Peyer's patch (tissue), 4 donors: Measurements from ENCODE around the gene VSIG4. TPM values are rescaled to one million over a fixed set of nuclear protein-coding genes. Genes with fewer than 3 reads are reported as not detected.
"Not testable (repeated sequence)": the region's sequence is repeated elsewhere in the genome, so short reads cannot be mapped to it uniquely, and the experiment has no call there.

Source experiments
- DNase-seq, 3 donors: peaks; one replicate each; pipeline ENCODE4 v3.0.0-alpha.2; 2017 to 2019
- H3K27ac ChIP-seq, 4 donors: fragments of 200-600 bp; sonication (generic); one replicate each; pipeline ENCODE4 v1.5.1; 2016 to 2019
- H3K27me3 ChIP-seq, 2 donors: fragments of 200-600 bp; sonication (generic); one replicate each; pipeline ENCODE4 v1.5.1; 2019
- H3K36me3 ChIP-seq, 3 donors: fragments of 200-600 bp; sonication (generic); one replicate each; pipeline ENCODE4 v1.5.1; 2016 to 2019
- H3K4me1 ChIP-seq, 4 donors: fragments of 200-600 bp; sonication (generic); one replicate each; pipeline ENCODE4 v1.5.1; 2016 to 2019
- H3K4me3 ChIP-seq, 4 donors: fragments of 200-600 bp; sonication (generic); 1 replicate in 3 of 4; 2 replicates in 1 of 4; pipeline ENCODE4 v1.5.1; 2016 to 2019; ENCODE audit warnings: mild to moderate bottlenecking in 1 of 4
- H3K9me3 ChIP-seq, 4 donors: fragments of 200-600 bp; sonication (generic); one replicate each; pipeline ENCODE4 v1.5.1; 2016 to 2019; ENCODE audit warnings: mild to moderate bottlenecking in 1 of 4
- POLR2A ChIP-seq, 2 donors: fragments of 450-650 bp; IDR thresholded peaks; one replicate each; pipeline ENCODE4 v1.5.1; 2017; ENCODE audit warnings: antibody characterized with exemption in 2 of 2, mild to moderate bottlenecking in 2 of 2, moderate library complexity in 2 of 2
- total RNA-seq, 4 donors: library from RNA; depleted of rRNA; stranded (reverse); fragments of >200 nt; gene quantifications; one replicate each; pipeline ENCODE4 v1.1.0, GENCODE V29; 2016
- TF ChIP-seq, protein P1 (sequence below), 6 experiments: fragments of 450-650 bp in 4 of 6; fragments of 200-600 bp in 2 of 6; sonication (generic) in 1 of 6; IDR thresholded peaks; one replicate each; pipeline ENCODE4 v1.5.1; 2017 to 2019; ENCODE audit warnings: antibody characterized with exemption in 6 of 6, mild to moderate bottlenecking in 3 of 6, moderate library complexity in 1 of 6

Gene VSIG4, protein sequence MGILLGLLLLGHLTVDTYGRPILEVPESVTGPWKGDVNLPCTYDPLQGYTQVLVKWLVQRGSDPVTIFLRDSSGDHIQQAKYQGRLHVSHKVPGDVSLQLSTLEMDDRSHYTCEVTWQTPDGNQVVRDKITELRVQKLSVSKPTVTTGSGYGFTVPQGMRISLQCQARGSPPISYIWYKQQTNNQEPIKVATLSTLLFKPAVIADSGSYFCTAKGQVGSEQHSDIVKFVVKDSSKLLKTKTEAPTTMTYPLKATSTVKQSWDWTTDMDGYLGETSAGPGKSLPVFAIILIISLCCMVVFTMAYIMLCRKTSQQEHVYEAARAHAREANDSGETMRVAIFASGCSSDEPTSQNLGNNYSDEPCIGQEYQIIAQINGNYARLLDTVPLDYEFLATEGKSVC
- 10 to 100 TPM; 15.1 to 51.1 (median 31.3) TPM for total RNA-seq

DNA sequence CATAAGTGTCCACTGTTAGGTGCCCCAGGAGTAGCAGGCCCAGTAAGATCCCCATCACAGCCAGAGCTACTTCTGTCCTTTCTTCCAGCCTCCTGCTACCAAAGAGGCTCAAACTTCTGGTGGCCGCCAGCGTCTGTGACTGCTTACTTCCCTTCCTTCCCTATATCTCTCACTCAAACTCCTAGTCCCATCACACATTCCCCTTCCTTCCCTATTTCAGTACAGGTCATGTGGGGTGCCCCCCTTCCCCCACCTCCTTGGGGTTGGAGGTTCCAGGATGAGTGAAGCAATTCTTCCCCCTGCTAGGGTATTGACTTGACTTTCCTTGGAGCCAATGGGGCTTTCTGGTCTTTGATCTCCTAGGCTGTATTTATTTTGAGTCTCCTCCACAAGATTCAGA lies at the start of gene VSIG4:
VSIG4 (minus strand) TSS at position 137 of the 400 bp plus-strand sequence; CDS start at position 55, 82 bp downstream.
- Histone ChIP-seq H3K27me3 (no peaks in the 10 kb centered on the region), H3K4me3 (no peak within 1 kb of the TSS), H3K4me1 (no peaks in the 10 kb centered on the region), H3K9me3 (no peaks in the 10 kb centered on the region), H3K27ac (no peak within 1 kb of the TSS), H3K36me3 (no peaks in the 10 kb centered on the region)
- peak in 1 of 3 donors; percentile 48 for DNase-seq
- TF ChIP-seq, protein P1, sequence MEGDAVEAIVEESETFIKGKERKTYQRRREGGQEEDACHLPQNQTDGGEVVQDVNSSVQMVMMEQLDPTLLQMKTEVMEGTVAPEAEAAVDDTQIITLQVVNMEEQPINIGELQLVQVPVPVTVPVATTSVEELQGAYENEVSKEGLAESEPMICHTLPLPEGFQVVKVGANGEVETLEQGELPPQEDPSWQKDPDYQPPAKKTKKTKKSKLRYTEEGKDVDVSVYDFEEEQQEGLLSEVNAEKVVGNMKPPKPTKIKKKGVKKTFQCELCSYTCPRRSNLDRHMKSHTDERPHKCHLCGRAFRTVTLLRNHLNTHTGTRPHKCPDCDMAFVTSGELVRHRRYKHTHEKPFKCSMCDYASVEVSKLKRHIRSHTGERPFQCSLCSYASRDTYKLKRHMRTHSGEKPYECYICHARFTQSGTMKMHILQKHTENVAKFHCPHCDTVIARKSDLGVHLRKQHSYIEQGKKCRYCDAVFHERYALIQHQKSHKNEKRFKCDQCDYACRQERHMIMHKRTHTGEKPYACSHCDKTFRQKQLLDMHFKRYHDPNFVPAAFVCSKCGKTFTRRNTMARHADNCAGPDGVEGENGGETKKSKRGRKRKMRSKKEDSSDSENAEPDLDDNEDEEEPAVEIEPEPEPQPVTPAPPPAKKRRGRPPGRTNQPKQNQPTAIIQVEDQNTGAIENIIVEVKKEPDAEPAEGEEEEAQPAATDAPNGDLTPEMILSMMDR (IDR thresholded peaks at IDR 0.05) = no peak

DNA sequence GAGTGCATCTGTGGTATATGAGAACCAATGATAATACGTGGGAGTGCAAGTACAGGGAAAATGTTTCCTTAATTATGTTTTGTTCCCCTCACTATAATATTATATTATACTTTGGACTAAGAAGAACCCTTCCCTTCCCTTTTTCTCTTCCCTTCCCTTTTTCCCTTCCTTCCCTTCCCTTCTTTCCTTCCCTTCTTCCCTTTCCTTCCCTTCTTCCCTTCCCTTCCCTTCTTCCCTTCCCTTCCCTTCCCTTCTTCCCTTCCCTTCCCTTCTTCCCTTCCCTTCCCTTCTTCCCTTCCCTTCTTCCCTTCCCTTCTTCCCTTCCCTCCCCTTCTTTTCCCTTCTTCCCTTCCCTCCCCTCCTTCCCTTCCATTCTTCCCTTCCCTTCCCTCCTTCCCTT lies 36.9 kb upstream of the VSIG4 start:
- no peaks in the 10 kb centered on the region for H3K4me1 ChIP-seq
- no peak overlapping the region for H3K27ac ChIP-seq
- no peaks in the 10 kb centered on the region for H3K36me3 ChIP-seq
- no peaks in the 10 kb centered on the region for H3K27me3 ChIP-seq
- DNase-seq = no peak
- no peaks in the 10 kb centered on the region for H3K9me3 ChIP-seq
- no peak for TF ChIP-seq POLR2A (IDR thresholded peaks at IDR 0.05)
- TF ChIP-seq, protein P1 (IDR thresholded peaks at IDR 0.05) = no peak
- H3K4me3 ChIP-seq = no peak overlapping the region

DNA sequence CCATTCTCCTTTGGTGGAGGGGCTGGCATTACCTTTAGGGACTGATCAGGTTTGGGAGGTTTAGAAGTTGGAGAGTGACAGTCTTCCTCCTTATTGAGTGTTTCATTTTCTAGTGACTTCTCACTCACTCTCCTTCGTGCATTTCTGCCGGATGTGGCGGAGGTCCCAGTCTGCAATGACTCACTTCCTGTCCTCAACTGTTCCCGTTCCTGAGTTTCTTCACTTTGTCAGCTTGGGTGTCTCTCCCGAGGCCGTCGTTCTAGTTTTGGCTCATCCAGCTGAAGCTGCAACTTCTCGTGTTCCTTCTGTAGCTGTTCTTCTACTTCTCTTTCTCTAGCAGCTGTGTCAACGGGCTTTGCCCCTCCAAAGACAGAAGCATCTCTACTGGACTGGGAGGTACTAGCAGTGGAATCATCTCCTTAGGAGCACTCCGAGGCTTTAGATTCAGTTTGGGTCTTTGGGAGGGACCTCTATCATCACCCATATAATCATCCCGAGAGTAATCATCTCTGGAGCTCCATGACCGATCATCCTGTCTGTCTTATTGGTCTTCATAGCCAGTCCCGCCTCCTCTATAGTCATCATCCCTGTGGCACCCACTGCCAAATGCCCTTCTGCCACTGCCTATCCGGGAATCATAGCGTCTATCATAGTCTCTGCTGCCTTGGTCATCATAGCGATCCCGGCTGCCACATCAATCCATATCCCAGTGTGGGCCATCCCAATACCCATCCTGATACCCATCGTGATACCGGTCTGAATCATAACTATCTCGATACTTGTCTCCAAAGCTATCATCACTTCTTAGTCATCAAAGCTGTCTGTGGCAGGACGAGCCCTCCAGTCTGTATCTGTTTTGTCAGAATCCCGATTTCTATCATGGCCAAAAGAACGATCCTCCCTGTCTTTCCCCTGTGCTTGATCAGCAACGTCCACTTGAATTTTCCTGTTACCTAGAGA lies 35.3 kb upstream of the VSIG4 start:
- Histone ChIP-seq H3K27ac (peak overlapping the region; percentile 17 to 45 (median 35)), H3K9me3 (no peaks in the 10 kb centered on the region), H3K27me3 (no peaks in the 10 kb centered on the region), H3K4me1 (no peaks in the 10 kb centered on the region), H3K4me3 (no peak overlapping the region), H3K36me3 (no peaks in the 10 kb centered on the region)
- no peak for TF ChIP-seq POLR2A (IDR thresholded peaks at IDR 0.05)
- TF ChIP-seq, protein P1 (IDR thresholded peaks at IDR 0.05) = no peak
- peak in 2 of 3 donors; percentile 53 to 78 for DNase-seq

DNA sequence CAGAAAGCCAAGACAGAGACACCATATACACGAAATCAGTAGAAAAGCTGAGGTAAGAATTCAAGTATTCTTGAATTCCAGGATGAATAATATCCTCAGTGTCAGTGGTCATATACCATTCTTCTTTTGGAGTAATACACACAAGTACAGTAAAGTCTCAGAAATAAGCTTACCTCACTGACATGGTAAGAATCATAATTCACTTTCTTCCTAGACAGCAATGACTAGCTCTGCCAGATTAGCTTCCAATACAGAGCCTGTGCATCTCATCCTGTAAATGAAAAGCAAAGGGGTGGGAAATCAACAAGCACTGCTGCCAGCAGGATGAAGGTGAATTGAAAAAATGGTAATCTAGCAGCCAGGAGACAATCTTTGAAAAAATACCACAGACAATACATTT lies 31.2 kb upstream of the VSIG4 start:
- no peak for DNase-seq
- Histone ChIP-seq H3K4me3 (no peak overlapping the region), H3K4me1 (no peaks in the 10 kb centered on the region), H3K36me3 (no peaks in the 10 kb centered on the region), H3K27me3 (no peaks in the 10 kb centered on the region), H3K9me3 (no peaks in the 10 kb centered on the region), H3K27ac (no peak overlapping the region)
- TF ChIP-seq, protein P1 (IDR thresholded peaks at IDR 0.05) = no peak
- TF ChIP-seq POLR2A (IDR thresholded peaks at IDR 0.05) = no peak

DNA sequence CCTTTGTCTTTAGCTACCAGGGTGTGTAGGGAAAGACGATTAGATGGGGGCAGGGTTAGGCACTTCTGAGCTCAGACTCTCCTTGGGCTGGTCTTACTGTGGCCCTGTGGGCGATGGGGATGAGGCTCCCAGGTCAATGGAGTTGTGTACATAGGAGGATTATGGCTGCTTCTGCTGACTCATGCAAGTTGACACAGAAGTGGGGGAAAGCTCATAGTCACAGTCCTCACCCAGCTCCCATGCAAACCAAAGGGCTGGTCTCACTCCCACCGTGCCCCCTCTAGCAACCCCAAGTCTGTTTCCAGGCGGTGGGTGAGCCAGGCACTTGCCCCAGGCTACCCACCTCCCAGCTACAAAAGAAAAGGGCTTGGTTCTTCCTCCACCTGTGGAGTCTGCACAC lies 24.4 kb upstream of the VSIG4 start:
- Histone ChIP-seq H3K27ac (no peak overlapping the region), H3K4me1 (no peaks in the 10 kb centered on the region), H3K4me3 (no peak overlapping the region), H3K27me3 (no peaks in the 10 kb centered on the region), H3K36me3 (no peaks in the 10 kb centered on the region), H3K9me3 (no peaks in the 10 kb centered on the region)
- DNase-seq = no peak
- TF ChIP-seq, protein P1 (IDR thresholded peaks at IDR 0.05) = no peak
- no peak for TF ChIP-seq POLR2A (IDR thresholded peaks at IDR 0.05)

DNA sequence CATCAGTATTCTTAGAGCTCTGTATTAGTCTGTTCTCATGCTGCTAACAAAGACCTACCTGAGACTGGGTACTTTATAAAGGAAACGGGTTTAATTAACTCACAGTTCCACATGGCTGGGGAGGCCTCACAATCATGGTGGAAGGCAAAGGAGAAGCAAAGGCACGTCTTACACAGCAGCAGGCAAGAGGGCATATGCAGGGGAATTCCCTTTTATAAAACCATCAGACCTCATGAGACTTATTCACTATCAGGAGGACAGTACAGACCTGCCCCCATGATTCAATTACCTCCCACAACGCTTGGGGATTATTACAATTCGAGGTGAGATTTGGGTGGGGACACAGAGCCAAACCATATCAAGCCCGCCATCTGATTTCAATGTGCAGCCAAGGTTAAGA lies 17.1 kb upstream of the VSIG4 start:
- not testable (repeated sequence) for DNase-seq, H3K27ac ChIP-seq, H3K4me3 ChIP-seq

More for the DNA sequence above, 17.1 kb upstream of the VSIG4 start:
- H3K27me3 ChIP-seq, H3K4me1 ChIP-seq, H3K9me3 ChIP-seq, H3K36me3 ChIP-seq: not testable (repeated sequence)
